MM.1S (cell line): ENCODE results near the gene MPO.

Source experiments
- DNase-seq: peaks from one replicate; pipeline ENCODE4 v3.0.0-alpha.2; 2015
- H2AFZ ChIP-seq: fragments of 300-600 bp; sonication (generic); 2 replicates; pipeline ENCODE4 v1.6.0; 2016; ENCODE audit warnings: antibody characterized with exemption, low read length
- H3F3A ChIP-seq: fragments of 300-600 bp; sonication (generic); 2 replicates; pipeline ENCODE4 v1.6.1; 2016; ENCODE audit warnings: mild to moderate bottlenecking, antibody characterized with exemption, low read length, moderate library complexity, mixed read lengths; ENCODE audit not compliant: insufficient read depth
- H3K27ac ChIP-seq: fragments of 300-600 bp; sonication (generic); 2 replicates; pipeline ENCODE4 v1.5.1; 2016; ENCODE audit warnings: mild to moderate bottlenecking, low read length
- H3K27me3 ChIP-seq: fragments of 300-600 bp; sonication (generic); replicated peaks from 2 replicates; pipeline ENCODE4 v1.6.0; 2016; ENCODE audit warnings: low read length; ENCODE audit not compliant: insufficient read depth
- H3K36me3 ChIP-seq: fragments of 300-600 bp; sonication (generic); replicated peaks from 2 replicates; pipeline ENCODE4 v1.6.1; 2016; ENCODE audit warnings: mild to moderate bottlenecking, low read length, mixed read lengths; ENCODE audit not compliant: insufficient read depth
- H3K4me1 ChIP-seq: fragments of 300-600 bp; sonication (generic); 2 replicates; pipeline ENCODE4 v1.6.1; 2016; ENCODE audit warnings: low read length, mixed read lengths
- H3K4me2 ChIP-seq: fragments of 300-600 bp; sonication (generic); 2 replicates; pipeline ENCODE4 v1.6.0; 2016; ENCODE audit warnings: low read depth, low read length
- H3K4me3 ChIP-seq: fragments of 300-600 bp; sonication (generic); 2 replicates; pipeline ENCODE4 v1.5.1; 2016; ENCODE audit warnings: low read length, mixed read lengths
- H3K79me2 ChIP-seq: fragments of 300-600 bp; sonication (generic); 2 replicates; pipeline ENCODE4 v1.6.1; 2016; ENCODE audit warnings: mixed run types, low read length, mixed read lengths
- H3K9ac ChIP-seq: fragments of 300-600 bp; sonication (generic); 2 replicates; pipeline ENCODE4 v1.6.1; 2016; ENCODE audit warnings: low read length, mixed read lengths
- H3K9me2 ChIP-seq: fragments of 300-600 bp; sonication (generic); replicated peaks from 2 replicates; pipeline ENCODE4 v1.6.1; 2016; ENCODE audit warnings: mild to moderate bottlenecking, low read length, mixed read lengths; ENCODE audit not compliant: insufficient read depth
- H3K9me3 ChIP-seq: fragments of 300-600 bp; sonication (generic); replicated peaks from 2 replicates; pipeline ENCODE4 v1.6.1; 2016; ENCODE audit warnings: mild to moderate bottlenecking, low read length, mixed read lengths; ENCODE audit not compliant: insufficient read depth
- H4K20me1 ChIP-seq: fragments of 300-600 bp; sonication (generic); 2 replicates; pipeline ENCODE4 v1.6.1; 2016; ENCODE audit warnings: mild to moderate bottlenecking, low read length, moderate library complexity, mixed read lengths; ENCODE audit not compliant: insufficient read depth
- EZH2 ChIP-seq: fragments of 300-600 bp; sonication (generic); optimal IDR thresholded peaks from 2 replicates; pipeline ENCODE3; 2017; ENCODE audit warnings: low read depth, mild to moderate bottlenecking, antibody characterized with exemption, low read length, mixed read lengths
- EZH2phosphoT487 ChIP-seq: fragments of 300-600 bp; sonication (generic); IDR thresholded peaks from 2 replicates; pipeline ENCODE4 v1.6.1; 2018; ENCODE audit warnings: antibody characterized with exemption, low read length
- TF ChIP-seq, protein P1 (sequence below): fragments of 300-600 bp; sonication (generic); IDR thresholded peaks from 2 replicates; pipeline ENCODE4 v1.5.1; 2016; ENCODE audit warnings: antibody characterized with exemption, low read length, mixed read lengths

MPO gene

DNA sequence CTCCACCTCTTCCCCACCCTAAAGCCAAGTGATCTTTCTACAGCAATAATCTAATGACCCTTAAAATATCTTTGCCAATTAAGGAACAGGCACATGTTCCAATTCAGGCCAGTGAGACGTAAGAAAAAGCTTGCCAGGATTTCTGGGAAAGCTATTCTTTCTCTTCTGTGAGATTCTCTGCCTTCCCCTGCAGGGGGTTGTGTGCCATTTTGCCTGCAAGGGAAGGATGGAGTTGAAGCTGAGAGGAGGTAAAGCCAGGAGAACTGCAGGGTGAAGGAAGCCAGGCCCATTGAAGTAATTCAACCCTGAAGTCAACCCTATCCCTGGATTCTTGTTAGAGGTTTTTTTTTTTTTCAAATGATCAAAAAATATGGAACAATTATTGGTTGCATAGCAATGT, 51.4 kb downstream of the MPO start:
- no peaks in the 10 kb centered on the region for H3K9me3 ChIP-seq
- no peaks in the 10 kb centered on the region for H3K36me3 ChIP-seq
- H3K4me3 ChIP-seq: no peak overlapping the region
- TF ChIP-seq EZH2: no peak
- TF ChIP-seq EZH2phosphoT487: no peak
- no peak overlapping the region for H2AFZ ChIP-seq
- no peaks in the 10 kb centered on the region for H3K9me2 ChIP-seq
- no peaks in the 10 kb centered on the region; the same call in 1 of the 2 replicates for H4K20me1 ChIP-seq
- no peak overlapping the region for H3K4me2 ChIP-seq
- no peak for DNase-seq
- peaks cover 14% of the 10 kb centered on the region for H3K4me1 ChIP-seq
- H3F3A ChIP-seq: peaks cover 14% of the 10 kb centered on the region; the same call in 1 of the 2 replicates
- H3K79me2 ChIP-seq: no peaks in the 10 kb centered on the region
- H3K27ac ChIP-seq: no peak overlapping the region
- H3K9ac ChIP-seq: no peak overlapping the region
- peaks cover 85% of the 10 kb centered on the region for H3K27me3 ChIP-seq

DNA sequence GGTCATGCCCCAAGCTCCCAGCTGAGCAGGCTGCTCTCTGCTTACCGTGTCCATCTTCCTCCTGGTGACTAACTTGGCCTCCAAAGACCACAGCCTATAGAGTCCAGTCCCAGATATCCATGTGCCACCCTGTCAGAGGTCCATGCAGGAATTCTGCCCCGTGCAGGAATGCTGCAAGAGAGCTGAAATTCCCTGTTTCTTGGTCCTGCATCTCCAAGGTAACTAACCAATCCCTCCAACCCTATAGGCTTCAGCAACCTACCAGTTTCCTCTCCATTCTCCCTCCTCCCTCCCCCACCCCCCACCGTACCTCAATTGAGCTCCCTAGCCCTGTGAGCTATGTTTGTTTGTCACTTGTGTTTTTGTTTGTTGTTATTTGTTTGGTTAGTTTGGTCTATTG, 52.1 kb downstream of the MPO start:
- peaks cover 14% of the 10 kb centered on the region; the same call in 1 of the 2 replicates for H3F3A ChIP-seq
- no peak for TF ChIP-seq EZH2
- no peak for TF ChIP-seq EZH2phosphoT487
- TF ChIP-seq, protein P1, sequence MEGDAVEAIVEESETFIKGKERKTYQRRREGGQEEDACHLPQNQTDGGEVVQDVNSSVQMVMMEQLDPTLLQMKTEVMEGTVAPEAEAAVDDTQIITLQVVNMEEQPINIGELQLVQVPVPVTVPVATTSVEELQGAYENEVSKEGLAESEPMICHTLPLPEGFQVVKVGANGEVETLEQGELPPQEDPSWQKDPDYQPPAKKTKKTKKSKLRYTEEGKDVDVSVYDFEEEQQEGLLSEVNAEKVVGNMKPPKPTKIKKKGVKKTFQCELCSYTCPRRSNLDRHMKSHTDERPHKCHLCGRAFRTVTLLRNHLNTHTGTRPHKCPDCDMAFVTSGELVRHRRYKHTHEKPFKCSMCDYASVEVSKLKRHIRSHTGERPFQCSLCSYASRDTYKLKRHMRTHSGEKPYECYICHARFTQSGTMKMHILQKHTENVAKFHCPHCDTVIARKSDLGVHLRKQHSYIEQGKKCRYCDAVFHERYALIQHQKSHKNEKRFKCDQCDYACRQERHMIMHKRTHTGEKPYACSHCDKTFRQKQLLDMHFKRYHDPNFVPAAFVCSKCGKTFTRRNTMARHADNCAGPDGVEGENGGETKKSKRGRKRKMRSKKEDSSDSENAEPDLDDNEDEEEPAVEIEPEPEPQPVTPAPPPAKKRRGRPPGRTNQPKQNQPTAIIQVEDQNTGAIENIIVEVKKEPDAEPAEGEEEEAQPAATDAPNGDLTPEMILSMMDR: no peak
- H2AFZ ChIP-seq: no peak overlapping the region
- no peaks in the 10 kb centered on the region for H3K36me3 ChIP-seq
- H3K4me1 ChIP-seq: peaks cover 14% of the 10 kb centered on the region
- no peak for DNase-seq
- peaks cover 80% of the 10 kb centered on the region for H3K27me3 ChIP-seq
- H3K4me3 ChIP-seq: no peak overlapping the region
- H4K20me1 ChIP-seq: no peaks in the 10 kb centered on the region; the same call in 1 of the 2 replicates
- H3K9ac ChIP-seq: no peak overlapping the region
- no peaks in the 10 kb centered on the region for H3K79me2 ChIP-seq
- H3K27ac ChIP-seq: no peak overlapping the region
- H3K9me3 ChIP-seq: no peaks in the 10 kb centered on the region
- no peak overlapping the region for H3K4me2 ChIP-seq
- no peaks in the 10 kb centered on the region for H3K9me2 ChIP-seq

DNA sequence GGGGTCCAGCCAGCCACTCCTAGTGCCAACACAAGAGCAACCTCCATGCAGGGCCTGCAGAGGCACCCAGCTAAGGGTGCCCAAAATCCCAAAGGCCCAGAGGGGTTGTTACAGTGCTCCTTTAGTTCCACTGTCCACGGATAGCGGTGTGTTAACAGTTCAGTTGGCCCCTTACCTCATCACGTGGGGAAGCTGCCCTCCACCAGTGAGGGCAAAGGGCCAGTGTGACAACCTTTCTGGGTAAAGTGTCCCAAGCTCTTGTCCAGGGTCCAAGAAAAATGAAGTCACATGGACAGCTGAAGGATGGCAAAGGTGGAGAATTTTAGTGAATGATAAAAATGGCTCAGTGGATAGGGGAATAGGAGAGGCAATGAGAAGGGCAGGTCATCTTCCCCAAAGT, 53.0 kb downstream of the MPO start:
- no peaks in the 10 kb centered on the region for H3K36me3 ChIP-seq
- peaks cover 79% of the 10 kb centered on the region for H3K27me3 ChIP-seq
- H3K9me2 ChIP-seq: no peaks in the 10 kb centered on the region
- H3F3A ChIP-seq: peaks cover 9% of the 10 kb centered on the region; the same call in 1 of the 2 replicates
- TF ChIP-seq EZH2phosphoT487: no peak
- no peak for TF ChIP-seq EZH2
- TF ChIP-seq, protein P1: no peak
- no peaks in the 10 kb centered on the region for H3K79me2 ChIP-seq
- H2AFZ ChIP-seq: no peak overlapping the region
- H3K4me3 ChIP-seq: no peak overlapping the region
- H3K27ac ChIP-seq: no peak overlapping the region
- DNase-seq: no peak
- H3K9ac ChIP-seq: no peak overlapping the region
- H3K9me3 ChIP-seq: no peaks in the 10 kb centered on the region
- no peaks in the 10 kb centered on the region; the same call in 1 of the 2 replicates for H4K20me1 ChIP-seq
- no peak overlapping the region for H3K4me2 ChIP-seq
- H3K4me1 ChIP-seq: peaks cover 9% of the 10 kb centered on the region

DNA sequence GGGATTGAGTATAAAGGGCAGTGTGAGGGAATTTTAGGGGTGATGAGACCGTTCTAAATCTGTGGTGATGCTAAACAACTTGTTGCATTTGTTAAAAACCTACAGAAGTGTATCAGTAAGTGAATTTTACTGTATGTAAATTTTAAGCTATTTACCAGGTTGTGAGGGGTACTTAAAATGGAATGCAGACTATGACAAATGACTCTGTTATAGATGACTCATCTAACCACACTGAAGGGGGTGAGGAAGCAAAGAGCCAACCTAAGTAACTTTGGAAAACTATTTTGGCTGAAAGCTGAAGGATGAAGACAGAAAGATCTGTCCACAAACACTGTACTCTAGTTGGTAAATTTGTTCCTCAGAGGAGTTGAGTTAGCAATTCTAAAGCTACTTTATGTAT, 56.4 kb downstream of the MPO start:
- Histone ChIP-seq H3K4me2 (no peak overlapping the region), H3K27ac (no peak overlapping the region), H3K4me3 (no peak overlapping the region), H3K36me3 (no peaks in the 10 kb centered on the region), H3K79me2 (no peaks in the 10 kb centered on the region), H4K20me1 (no peaks in the 10 kb centered on the region), H2AFZ (no peak overlapping the region), H3K4me1 (peaks cover 6% of the 10 kb centered on the region; the same call in 1 of the 2 replicates), H3K9me3 (no peaks in the 10 kb centered on the region), H3K27me3 (peaks cover 52% of the 10 kb centered on the region), H3K9ac (no peak overlapping the region), H3K9me2 (no peaks in the 10 kb centered on the region), H3F3A (no peaks in the 10 kb centered on the region)
- TF ChIP-seq, protein P1: no peak
- TF ChIP-seq EZH2phosphoT487 (no peak), EZH2 (no peak)
- DNase-seq: no peak
